ENCODE data around the gene HIGD1A. TPM values are rescaled to one million over a fixed set of nuclear protein-coding genes. Genes with fewer than 3 reads are reported as not detected.

The HIGD1A gene
- total RNA-seq, 1 experiment from 2014 or later = 80.7 TPM

GRCh38 chr3:42756681-42757213 lies 47.5 kb downstream of the HIGD1A start (continued):
- TF ChIP-seq CBFB (CRISPR knock-in tag; IDR thresholded peaks at IDR 0.05; ENCODE audit: low read depth) (no peak), FOXP1 (CRISPR knock-in tag; IDR thresholded peaks at IDR 0.05; ENCODE audit: borderline replicate concordance) (no peak), ZNF423 (CRISPR knock-in tag; IDR thresholded peaks at IDR 0.05) (no peak), USF2 (CRISPR knock-in tag; IDR thresholded peaks at IDR 0.05) (no peak), E2F5 (CRISPR knock-in tag; IDR thresholded peaks at IDR 0.05) (no peak)
- TF ChIP-seq, protein P1, sequence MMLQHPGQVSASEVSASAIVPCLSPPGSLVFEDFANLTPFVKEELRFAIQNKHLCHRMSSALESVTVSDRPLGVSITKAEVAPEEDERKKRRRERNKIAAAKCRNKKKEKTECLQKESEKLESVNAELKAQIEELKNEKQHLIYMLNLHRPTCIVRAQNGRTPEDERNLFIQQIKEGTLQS (CRISPR knock-in tag; conservative IDR thresholded peaks at IDR 0.05) = no peak

- DNase-seq (ENCODE audit: low spot score) (peak; percentile 59), ATAC-seq (peak; percentile 99)
- Mint-ChIP-seq H3K27ac (no peak overlapping the region), H3K4me3 (no peak overlapping the region), H3K4me1 (no peaks in the 10 kb centered on the region), H3K27me3 (ENCODE audit: low read depth) (no peaks in the 10 kb centered on the region; the same call in 1 of the 2 replicates), H3K9me3 (no peaks in the 10 kb centered on the region), H3K36me3 (no peaks in the 10 kb centered on the region)
- ChIA-PET CTCF (interaction anchor here (0.6 to 5.1 kb wide), 25 partner anchors 9 to 526 kb away, joined by 3 to 49 read pairs (median 4); partner anchors contain the start of genes KLHL40 and SS18L2), POLR2A (interaction anchor here (0.6 to 0.8 kb wide), 3 partner anchors 16 to 174 kb away, joined by 3 to 4 read pairs (median 3); no protein-coding TSS in a partner anchor)
- TF ChIP-seq, protein P2, sequence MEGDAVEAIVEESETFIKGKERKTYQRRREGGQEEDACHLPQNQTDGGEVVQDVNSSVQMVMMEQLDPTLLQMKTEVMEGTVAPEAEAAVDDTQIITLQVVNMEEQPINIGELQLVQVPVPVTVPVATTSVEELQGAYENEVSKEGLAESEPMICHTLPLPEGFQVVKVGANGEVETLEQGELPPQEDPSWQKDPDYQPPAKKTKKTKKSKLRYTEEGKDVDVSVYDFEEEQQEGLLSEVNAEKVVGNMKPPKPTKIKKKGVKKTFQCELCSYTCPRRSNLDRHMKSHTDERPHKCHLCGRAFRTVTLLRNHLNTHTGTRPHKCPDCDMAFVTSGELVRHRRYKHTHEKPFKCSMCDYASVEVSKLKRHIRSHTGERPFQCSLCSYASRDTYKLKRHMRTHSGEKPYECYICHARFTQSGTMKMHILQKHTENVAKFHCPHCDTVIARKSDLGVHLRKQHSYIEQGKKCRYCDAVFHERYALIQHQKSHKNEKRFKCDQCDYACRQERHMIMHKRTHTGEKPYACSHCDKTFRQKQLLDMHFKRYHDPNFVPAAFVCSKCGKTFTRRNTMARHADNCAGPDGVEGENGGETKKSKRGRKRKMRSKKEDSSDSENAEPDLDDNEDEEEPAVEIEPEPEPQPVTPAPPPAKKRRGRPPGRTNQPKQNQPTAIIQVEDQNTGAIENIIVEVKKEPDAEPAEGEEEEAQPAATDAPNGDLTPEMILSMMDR (IDR thresholded peaks at IDR 0.05) = peak; percentile 14; the same call in 1 of the 2 replicates
- TF ChIP-seq SMAD4 (CRISPR knock-in tag; IDR thresholded peaks at IDR 0.05) (no peak), GABPB1 (CRISPR knock-in tag; IDR thresholded peaks at IDR 0.05) (0 out of 2 replicates have a peak, but pooled peaks have one; percentile 10)
Observed at GRCh38 chr3:42755681-42756578, 48.4 kb downstream of the HIGD1A start.

DNA sequence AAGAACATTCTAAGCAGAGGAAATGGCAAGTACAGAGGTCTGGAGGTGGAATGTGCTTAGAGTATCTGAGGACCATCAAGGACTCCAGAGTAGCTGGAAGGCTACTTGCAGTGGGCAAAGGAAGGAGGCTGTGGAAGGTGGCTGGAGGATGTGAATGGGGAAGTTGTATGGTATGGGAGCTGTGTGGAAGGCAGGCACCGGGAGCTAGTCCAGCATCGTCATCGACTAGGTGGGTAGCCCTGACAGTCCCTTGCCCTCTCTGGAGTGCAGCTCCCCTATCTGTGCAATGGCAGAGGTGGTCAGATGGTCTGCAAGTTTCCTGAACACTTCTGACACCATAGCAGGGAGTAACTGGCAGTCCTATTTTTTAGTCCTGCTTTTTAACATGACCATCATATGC lies 50.5 kb downstream of the HIGD1A start:
- H3K36me3 Mint-ChIP-seq = no peaks in the 10 kb centered on the region
- no peaks in the 10 kb centered on the region; the same call in 1 of the 2 replicates for H3K27me3 Mint-ChIP-seq (ENCODE audit: low read depth)
- DNase-seq (ENCODE audit: low spot score) (no peak), ATAC-seq (no peak)
- POLR2A ChIA-PET = no interaction called here
- H3K4me1 Mint-ChIP-seq = peaks cover 7% of the 10 kb centered on the region
- no peak for TF ChIP-seq E2F1 (CRISPR knock-in tag; IDR thresholded peaks at IDR 0.05)
- TF ChIP-seq ZNF263 (CRISPR knock-in tag; IDR thresholded peaks at IDR 0.05; ENCODE audit: low read depth) = no peak
- no peak for TF ChIP-seq ZNF317 (CRISPR knock-in tag; IDR thresholded peaks at IDR 0.05; ENCODE audit: borderline replicate concordance, low read depth)
- no peak for TF ChIP-seq GRHL2 (CRISPR knock-in tag; IDR thresholded peaks at IDR 0.05; ENCODE audit: insufficient replicate concordance, severe bottlenecking)
- TF ChIP-seq ATF6 (CRISPR knock-in tag; IDR thresholded peaks at IDR 0.05) = no peak
- no peaks in the 10 kb centered on the region for H3K9me3 Mint-ChIP-seq
- H3K4me3 Mint-ChIP-seq = no peak overlapping the region
- no peak overlapping the region for H3K27ac Mint-ChIP-seq
- CTCF ChIA-PET = interaction anchor here (2.5 to 5.1 kb wide), 2 partner anchors 9 to 77 kb away, joined by 12 to 49 read pairs; no protein-coding TSS in a partner anchor
